Measurements from ENCODE around the gene ST3GAL5. TPM values are rescaled to one million over a fixed set of nuclear protein-coding genes. Genes with fewer than 3 reads are reported as not detected.

The ST3GAL5 gene
- total and polyA plus RNA-seq, 10 donors, result 18.7 to 124 (median 74.1) TPM

DNA sequence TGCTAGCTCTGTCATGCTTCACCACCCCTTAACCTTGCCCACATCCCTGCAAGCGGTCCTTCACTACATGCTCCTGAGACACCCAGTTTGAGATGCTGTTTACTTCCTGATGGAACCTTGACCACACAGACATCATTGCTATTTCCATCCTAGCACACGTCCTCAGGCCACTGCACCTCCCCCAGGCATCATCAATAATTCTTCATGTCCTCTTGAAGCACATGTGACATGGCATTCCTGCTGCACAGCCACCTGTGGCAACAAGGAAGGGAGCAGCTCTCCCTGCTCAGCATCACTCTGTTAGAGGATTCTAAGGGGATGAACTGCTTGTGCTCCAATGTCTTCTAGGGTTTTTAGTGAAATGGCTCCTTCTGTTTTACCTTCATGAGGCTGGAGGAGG is 26.1 kb upstream of the ST3GAL5 start:
- no peak overlapping the region for H3K4me3 ChIP-seq
- peaks cover 0 to 22% (median 0%) of the 10 kb centered on the region in 6 donors for H3K36me3 ChIP-seq
- no peak for DNase-seq
- H3K27ac ChIP-seq, result no peak overlapping the region
- no peaks in the 10 kb centered on the region for H3K27me3 ChIP-seq (replicated peaks in 1 of 7)
- H3K9me3 ChIP-seq, result no peaks in the 10 kb centered on the region
- 41 to 54% (median 47%) methylated on average over 2 of the region's 2 CpGs for WGBS, 5 donors
- TF ChIP-seq POLR2A (IDR thresholded peaks at IDR 0.05) (no peak), POLR2AphosphoS5 (IDR thresholded peaks at IDR 0.05) (no peak)
- TF ChIP-seq, protein P1, sequence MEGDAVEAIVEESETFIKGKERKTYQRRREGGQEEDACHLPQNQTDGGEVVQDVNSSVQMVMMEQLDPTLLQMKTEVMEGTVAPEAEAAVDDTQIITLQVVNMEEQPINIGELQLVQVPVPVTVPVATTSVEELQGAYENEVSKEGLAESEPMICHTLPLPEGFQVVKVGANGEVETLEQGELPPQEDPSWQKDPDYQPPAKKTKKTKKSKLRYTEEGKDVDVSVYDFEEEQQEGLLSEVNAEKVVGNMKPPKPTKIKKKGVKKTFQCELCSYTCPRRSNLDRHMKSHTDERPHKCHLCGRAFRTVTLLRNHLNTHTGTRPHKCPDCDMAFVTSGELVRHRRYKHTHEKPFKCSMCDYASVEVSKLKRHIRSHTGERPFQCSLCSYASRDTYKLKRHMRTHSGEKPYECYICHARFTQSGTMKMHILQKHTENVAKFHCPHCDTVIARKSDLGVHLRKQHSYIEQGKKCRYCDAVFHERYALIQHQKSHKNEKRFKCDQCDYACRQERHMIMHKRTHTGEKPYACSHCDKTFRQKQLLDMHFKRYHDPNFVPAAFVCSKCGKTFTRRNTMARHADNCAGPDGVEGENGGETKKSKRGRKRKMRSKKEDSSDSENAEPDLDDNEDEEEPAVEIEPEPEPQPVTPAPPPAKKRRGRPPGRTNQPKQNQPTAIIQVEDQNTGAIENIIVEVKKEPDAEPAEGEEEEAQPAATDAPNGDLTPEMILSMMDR (IDR thresholded peaks at IDR 0.05 in 8 of 11, conservative IDR thresholded peaks at IDR 0.05 in 3 of 11), result no peak
- intact Hi-C loops (cut with DNase I; ENCODE audit: low total_unique reads), result no loop called here
- peaks cover 0 to 10% (median 2%) of the 10 kb centered on the region in 6 donors for H3K4me1 ChIP-seq

DNA sequence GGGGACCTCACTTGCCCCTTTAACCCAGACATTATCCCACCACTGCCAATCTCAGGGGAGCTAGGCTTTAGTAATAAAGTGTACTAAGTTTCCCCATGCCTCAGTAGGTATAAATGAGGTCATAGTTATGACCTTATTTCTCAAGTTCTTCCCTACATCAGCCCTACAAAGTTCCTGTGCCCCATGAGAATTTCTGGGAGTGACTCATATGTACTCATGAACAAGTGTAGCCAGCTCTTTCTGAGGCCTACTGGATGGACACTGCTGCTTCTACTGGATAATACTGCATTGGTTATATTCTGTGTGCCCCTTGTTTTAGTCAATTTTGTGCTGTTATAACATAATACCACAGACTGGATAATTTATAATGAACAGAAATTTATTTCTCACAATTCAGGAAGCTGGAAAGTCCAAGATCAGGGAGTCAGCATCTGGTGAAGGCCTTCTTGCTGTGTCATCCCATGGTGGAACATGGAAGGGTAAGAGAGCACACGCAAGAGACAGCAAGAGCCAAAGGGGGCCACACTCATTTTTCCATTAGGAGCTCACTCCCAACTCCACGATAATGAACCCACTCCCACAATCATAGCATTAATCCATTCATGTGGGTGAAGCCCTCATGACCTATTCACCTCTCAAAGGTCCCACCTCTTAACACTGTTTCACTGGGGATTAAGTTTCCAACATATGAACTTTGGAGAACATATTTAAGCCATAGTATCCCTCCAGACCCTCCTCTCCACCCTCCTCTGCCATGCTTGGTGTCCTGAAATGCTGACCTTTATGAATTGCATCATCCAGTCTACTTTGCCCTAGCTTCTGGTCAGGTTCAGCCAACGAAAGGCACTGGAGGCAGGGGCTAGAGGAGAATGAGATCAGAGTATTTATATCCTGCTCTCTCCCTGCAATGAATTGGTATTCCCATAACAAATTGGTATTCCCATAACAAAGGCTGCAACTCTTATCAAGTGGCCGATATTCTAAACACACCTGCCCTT is 25.4 kb upstream of the ST3GAL5 start:
- no peaks in the 10 kb centered on the region for H3K9me3 ChIP-seq
- no peaks in the 10 kb centered on the region for H3K27me3 ChIP-seq (replicated peaks in 1 of 7)
- no peak for TF ChIP-seq POLR2AphosphoS5 (IDR thresholded peaks at IDR 0.05)
- TF ChIP-seq, protein P1 (IDR thresholded peaks at IDR 0.05 in 8 of 11, conservative IDR thresholded peaks at IDR 0.05 in 3 of 11), result no peak
- TF ChIP-seq POLR2A (IDR thresholded peaks at IDR 0.05), result no peak
- no peak overlapping the region for H3K27ac ChIP-seq
- peaks cover 0 to 10% (median 2%) of the 10 kb centered on the region in 6 donors for H3K4me1 ChIP-seq
- H3K4me3 ChIP-seq, result no peak overlapping the region
- H3K36me3 ChIP-seq, result peaks cover 0 to 21% (median 0%) of the 10 kb centered on the region in 6 donors
- 70 to 85% (median 82%) methylated on average over 4 of the region's 4 CpGs for WGBS, 5 donors
- intact Hi-C loops (cut with DNase I; ENCODE audit: low total_unique reads), result no loop called here
- no peak for DNase-seq

DNA sequence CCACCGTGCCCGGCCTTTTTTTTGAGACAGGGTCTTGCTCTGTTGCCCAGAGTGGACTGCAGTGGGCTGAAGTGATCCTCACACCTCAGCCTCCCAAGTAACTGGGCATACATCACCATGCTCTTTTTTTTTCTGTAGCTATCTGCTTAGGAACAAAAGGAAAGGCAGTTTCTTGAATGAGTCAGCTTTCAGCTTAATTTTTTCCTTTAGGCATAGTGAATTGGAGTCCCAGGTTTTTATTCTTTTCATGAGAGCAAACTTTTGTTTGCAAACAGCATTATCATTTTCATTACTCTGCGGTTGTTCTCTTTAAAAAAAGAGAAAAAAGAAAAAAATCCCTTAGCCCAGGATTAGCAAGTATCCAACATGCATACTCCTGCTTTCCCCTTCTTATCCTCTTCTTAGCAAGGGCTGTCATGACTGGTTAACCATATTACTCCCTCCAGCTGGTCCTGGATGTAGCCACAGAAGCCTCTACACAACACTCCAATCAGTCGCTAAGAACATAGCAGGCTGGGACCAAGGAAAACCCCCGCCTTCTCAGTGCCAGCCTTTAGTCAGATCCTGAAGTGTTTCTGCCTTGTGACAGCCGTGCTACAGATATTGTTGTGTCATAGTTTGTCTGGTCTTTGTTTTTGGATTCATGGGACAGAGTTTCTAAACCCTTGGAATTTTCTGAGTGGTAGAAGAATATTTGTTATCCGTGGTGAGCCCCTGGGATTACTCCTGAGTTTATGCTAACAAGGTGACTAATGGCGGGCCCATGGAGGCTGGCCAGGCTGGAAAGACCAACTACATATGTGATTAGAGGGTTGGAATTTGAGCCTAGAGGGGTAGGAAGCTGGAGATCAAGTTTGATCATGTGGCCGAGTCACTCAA is 23.3 kb upstream of the ST3GAL5 start:
- intact Hi-C loops (cut with DNase I; ENCODE audit: low total_unique reads), result no loop called here
- TF ChIP-seq POLR2AphosphoS5 (IDR thresholded peaks at IDR 0.05), result no peak
- TF ChIP-seq, protein P1 (IDR thresholded peaks at IDR 0.05 in 8 of 11, conservative IDR thresholded peaks at IDR 0.05 in 3 of 11), result no peak
- no peak for TF ChIP-seq POLR2A (IDR thresholded peaks at IDR 0.05)
- H3K27ac ChIP-seq, result peak overlapping the region in 5 of 8 donors; percentile 17 to 28 (median 24)
- no peaks in the 10 kb centered on the region for H3K27me3 ChIP-seq (replicated peaks in 1 of 7)
- WGBS, 5 donors, result 75 to 85% (median 82%) methylated on average over 9 of the region's 9 CpGs
- H3K4me3 ChIP-seq, result no peak overlapping the region
- no peaks in the 10 kb centered on the region for H3K9me3 ChIP-seq
- H3K4me1 ChIP-seq, result peaks cover 0 to 20% (median 5%) of the 10 kb centered on the region in 6 donors
- peaks cover 0 to 13% (median 0%) of the 10 kb centered on the region in 6 donors for H3K36me3 ChIP-seq
- DNase-seq, result no peak
